ENCODE measurements around the gene ZNF787. TPM values are rescaled to one million over a fixed set of nuclear protein-coding genes. Genes with fewer than 3 reads are reported as not detected.

Gene ZNF787
- total and polyA plus RNA-seq, 10 of the 15 experiments (the other 5 are each of a cell fraction or from before 2014, with no cell fraction given), result 0.23 to 39.9 (median 4.1) TPM

DNA sequence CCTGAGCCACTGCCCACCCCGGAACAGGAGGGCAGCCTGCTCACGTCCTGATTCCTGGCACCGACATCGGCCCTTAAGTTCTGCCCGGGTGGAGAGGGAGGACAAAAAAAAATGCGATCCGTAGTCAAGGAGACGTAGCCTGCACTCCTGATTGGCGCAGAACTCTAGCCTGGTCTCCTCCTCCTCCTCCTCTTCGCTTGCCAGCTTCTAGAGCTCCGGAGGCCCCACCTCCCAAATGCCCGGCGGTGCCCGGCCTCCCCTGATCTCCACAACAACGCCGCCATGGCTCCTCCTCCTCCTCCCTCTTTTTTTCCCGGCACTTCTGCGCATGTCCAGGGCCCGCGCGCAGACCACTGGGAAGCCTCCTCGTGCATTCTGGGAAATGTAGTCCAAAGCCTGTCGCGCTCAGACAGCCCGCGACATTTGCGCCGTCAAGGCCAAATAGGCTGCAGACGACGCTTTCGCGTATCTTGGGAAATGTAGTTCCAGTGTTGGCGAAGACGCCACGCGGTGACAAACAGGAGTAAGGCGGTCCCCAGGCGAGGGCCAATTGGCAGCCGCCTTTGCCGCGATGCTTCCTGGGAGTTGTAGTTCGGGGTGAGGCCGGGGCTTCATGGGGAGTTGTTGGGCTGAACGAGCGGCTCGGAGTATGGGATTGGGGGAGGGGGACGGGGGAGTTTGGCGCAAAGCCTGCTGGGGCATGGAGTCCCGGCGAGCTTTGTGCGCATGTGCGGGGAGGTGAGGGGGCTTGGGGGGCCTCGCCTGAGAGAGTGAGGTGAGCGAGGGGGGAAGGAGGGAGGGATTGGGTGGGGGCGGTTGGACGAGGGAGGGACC lies 19.7 kb upstream of the ZNF787 start, which contains the start of gene ZNF444 (continued):
- TF ChIP-seq RAD21 (IDR thresholded peaks at IDR 0.05; ENCODE audit: insufficient read depth, low read depth, low read length) (no peak), SIX5 (IDR thresholded peaks at IDR 0.05; ENCODE audit: low read depth, low read length, severe bottlenecking) (peak; percentile 95), RCOR1 (conservative IDR thresholded peaks at IDR 0.05; ENCODE audit: low read depth, low read length) (no peak), LARP7 (IDR thresholded peaks at IDR 0.05) (no peak), NRF1 (conservative IDR thresholded peaks at IDR 0.05; ENCODE audit: low read depth, low read length) (peak; percentile 75), CBX5 (IDR thresholded peaks at IDR 0.05; ENCODE audit: low read depth) (no peak), PAX8 (IDR thresholded peaks at IDR 0.05) (no peak), POLR2A (IDR thresholded peaks at IDR 0.05; ENCODE audit: low read depth, low read length) (peak; percentile 76), SMAD1 (IDR thresholded peaks at IDR 0.05; ENCODE audit: low read depth, partially characterized antibody) (no peak), ZNF384 (IDR thresholded peaks at IDR 0.05; ENCODE audit: borderline replicate concordance, low read depth, low read length) (peak; percentile 63), SP1 (IDR thresholded peaks at IDR 0.05; ENCODE audit: low read depth, low read length) (peak; percentile 37), MXI1 (IDR thresholded peaks at IDR 0.05; ENCODE audit: low read depth, low read length) (peak; percentile 81), IKZF2 (IDR thresholded peaks at IDR 0.05) (no peak)
- TF ChIP-seq, protein P1, sequence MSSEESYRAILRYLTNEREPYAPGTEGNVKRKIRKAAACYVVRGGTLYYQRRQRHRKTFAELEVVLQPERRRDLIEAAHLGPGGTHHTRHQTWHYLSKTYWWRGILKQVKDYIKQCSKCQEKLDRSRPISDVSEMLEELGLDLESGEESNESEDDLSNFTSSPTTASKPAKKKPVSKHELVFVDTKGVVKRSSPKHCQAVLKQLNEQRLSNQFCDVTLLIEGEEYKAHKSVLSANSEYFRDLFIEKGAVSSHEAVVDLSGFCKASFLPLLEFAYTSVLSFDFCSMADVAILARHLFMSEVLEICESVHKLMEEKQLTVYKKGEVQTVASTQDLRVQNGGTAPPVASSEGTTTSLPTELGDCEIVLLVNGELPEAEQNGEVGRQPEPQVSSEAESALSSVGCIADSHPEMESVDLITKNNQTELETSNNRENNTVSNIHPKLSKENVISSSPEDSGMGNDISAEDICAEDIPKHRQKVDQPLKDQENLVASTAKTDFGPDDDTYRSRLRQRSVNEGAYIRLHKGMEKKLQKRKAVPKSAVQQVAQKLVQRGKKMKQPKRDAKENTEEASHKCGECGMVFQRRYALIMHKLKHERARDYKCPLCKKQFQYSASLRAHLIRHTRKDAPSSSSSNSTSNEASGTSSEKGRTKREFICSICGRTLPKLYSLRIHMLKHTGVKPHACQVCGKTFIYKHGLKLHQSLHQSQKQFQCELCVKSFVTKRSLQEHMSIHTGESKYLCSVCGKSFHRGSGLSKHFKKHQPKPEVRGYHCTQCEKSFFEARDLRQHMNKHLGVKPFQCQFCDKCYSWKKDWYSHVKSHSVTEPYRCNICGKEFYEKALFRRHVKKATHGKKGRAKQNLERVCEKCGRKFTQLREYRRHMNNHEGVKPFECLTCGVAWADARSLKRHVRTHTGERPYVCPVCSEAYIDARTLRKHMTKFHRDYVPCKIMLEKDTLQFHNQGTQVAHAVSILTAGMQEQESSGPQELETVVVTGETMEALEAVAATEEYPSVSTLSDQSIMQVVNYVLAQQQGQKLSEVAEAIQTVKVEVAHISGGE (CRISPR knock-in tag; IDR thresholded peaks at IDR 0.05), result no peak
- TF ChIP-seq, protein P2, sequence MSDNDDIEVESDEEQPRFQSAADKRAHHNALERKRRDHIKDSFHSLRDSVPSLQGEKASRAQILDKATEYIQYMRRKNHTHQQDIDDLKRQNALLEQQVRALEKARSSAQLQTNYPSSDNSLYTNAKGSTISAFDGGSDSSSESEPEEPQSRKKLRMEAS (IDR thresholded peaks at IDR 0.05; ENCODE audit: low read depth, low read length), result no peak; the same call in 1 of the 2 replicates
- TF ChIP-seq, protein P3, sequence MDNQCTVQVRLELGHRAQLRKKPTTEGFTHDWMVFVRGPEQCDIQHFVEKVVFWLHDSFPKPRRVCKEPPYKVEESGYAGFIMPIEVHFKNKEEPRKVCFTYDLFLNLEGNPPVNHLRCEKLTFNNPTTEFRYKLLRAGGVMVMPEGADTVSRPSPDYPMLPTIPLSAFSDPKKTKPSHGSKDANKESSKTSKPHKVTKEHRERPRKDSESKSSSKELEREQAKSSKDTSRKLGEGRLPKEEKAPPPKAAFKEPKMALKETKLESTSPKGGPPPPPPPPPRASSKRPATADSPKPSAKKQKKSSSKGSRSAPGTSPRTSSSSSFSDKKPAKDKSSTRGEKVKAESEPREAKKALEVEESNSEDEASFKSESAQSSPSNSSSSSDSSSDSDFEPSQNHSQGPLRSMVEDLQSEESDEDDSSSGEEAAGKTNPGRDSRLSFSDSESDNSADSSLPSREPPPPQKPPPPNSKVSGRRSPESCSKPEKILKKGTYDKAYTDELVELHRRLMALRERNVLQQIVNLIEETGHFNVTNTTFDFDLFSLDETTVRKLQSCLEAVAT (IDR thresholded peaks at IDR 0.05), result peak; percentile 44
- TF ChIP-seq, protein P4, sequence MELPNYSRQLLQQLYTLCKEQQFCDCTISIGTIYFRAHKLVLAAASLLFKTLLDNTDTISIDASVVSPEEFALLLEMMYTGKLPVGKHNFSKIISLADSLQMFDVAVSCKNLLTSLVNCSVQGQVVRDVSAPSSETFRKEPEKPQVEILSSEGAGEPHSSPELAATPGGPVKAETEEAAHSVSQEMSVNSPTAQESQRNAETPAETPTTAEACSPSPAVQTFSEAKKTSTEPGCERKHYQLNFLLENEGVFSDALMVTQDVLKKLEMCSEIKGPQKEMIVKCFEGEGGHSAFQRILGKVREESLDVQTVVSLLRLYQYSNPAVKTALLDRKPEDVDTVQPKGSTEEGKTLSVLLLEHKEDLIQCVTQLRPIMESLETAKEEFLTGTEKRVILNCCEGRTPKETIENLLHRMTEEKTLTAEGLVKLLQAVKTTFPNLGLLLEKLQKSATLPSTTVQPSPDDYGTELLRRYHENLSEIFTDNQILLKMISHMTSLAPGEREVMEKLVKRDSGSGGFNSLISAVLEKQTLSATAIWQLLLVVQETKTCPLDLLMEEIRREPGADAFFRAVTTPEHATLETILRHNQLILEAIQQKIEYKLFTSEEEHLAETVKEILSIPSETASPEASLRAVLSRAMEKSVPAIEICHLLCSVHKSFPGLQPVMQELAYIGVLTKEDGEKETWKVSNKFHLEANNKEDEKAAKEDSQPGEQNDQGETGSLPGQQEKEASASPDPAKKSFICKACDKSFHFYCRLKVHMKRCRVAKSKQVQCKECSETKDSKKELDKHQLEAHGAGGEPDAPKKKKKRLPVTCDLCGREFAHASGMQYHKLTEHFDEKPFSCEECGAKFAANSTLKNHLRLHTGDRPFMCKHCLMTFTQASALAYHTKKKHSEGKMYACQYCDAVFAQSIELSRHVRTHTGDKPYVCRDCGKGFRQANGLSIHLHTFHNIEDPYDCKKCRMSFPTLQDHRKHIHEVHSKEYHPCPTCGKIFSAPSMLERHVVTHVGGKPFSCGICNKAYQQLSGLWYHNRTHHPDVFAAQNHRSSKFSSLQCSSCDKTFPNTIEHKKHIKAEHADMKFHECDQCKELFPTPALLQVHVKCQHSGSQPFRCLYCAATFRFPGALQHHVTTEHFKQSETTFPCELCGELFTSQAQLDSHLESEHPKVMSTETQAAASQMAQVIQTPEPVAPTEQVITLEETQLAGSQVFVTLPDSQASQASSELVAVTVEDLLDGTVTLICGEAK (IDR thresholded peaks at IDR 0.05; ENCODE audit: borderline replicate concordance), result peak; percentile 81; the same call in 1 of the 2 replicates
- TF ChIP-seq, protein P5, sequence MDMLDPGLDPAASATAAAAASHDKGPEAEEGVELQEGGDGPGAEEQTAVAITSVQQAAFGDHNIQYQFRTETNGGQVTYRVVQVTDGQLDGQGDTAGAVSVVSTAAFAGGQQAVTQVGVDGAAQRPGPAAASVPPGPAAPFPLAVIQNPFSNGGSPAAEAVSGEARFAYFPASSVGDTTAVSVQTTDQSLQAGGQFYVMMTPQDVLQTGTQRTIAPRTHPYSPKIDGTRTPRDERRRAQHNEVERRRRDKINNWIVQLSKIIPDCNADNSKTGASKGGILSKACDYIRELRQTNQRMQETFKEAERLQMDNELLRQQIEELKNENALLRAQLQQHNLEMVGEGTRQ (IDR thresholded peaks at IDR 0.05; ENCODE audit: borderline replicate concordance, low read depth, low read length), result no peak; the same call in 1 of the 2 replicates

Measured in GM12878 (cell line).